ENCODE measurements around the gene DGKA.
"Not testable (repeated sequence)": the region's sequence is repeated elsewhere in the genome, so short reads cannot be mapped to it uniquely, and the experiment has no call there.

DGKA gene

DNA sequence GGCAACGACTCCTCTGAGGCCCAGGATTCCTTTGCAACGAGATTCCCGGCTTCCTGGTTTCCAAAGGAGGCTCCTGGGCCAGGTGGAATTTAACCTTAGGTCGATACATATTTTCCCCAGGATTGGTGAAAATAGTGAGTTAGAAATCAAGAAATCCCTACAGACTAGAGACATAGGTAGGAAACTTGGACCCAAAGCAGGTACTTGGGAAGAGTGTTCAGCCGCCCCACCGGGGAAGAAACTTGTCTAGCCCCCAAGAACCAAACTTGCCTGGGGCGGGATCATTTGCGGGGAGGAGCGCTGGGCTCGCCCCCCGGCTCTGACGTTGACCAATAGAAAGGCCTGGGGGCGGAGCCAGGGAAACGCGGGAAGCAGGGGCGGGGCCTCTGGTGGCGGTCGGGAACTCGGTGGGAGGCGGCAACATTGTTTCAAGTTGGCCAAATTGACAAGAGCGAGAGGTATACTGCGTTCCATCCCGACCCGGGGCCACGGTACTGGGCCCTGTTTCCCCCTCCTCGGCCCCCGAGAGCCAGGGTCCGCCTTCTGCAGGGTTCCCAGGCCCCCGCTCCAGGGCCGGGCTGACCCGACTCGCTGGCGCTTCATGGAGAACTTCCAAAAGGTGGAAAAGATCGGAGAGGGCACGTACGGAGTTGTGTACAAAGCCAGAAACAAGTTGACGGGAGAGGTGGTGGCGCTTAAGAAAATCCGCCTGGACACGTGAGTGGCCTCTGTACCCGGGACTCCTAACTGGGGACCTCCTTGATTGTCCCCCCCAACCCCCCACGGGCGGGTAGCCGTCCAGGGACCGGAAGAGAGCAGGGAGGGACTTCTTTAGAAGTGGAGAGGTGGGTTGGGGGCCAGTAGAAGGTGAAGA, 35.7 kb downstream of the DGKA start, which contains the start of gene CDK2:
Gene CDK2, plus strand, starts transcription at position 423 of the 874 bp plus-strand sequence. Its CDS starts 179 bp downstream, at position 602.
- Mint-ChIP-seq H3K4me3 (peak within 1 kb of the TSS; percentile 92), H3K9me3 (no peaks in the 10 kb centered on the region)
- CTCF ChIA-PET = no interaction called here

DNA sequence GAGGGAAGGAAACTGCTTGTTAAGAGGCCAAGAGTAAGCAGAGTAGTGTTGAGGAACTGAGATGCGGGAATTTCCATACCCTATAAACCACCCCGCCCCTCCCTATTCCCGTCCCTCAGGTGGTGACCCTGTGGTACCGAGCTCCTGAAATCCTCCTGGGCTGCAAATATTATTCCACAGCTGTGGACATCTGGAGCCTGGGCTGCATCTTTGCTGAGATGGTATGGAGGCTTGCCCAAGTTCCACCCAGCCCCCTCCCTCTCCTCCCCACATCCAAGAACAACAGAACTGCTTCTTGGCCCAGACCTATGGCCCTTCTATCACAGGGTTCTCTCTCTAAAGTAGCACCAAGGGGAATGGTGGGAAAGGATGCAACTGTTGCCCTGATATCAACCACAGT, 38.4 kb downstream of the DGKA start:
- H3K27ac Mint-ChIP-seq = no peak overlapping the region
- DNase-seq = no peak
- H3K36me3 Mint-ChIP-seq = peaks cover 22% of the 10 kb centered on the region
- CTCF ChIA-PET = interaction anchor here (0.9 to 1.2 kb wide), 3 partner anchors 11 to 71 kb away, joined by 3 read pairs; no protein-coding TSS in a partner anchor
- no peaks in the 10 kb centered on the region for H3K9me3 Mint-ChIP-seq
- H3K4me3 Mint-ChIP-seq = no peak overlapping the region
- H3K27me3 Mint-ChIP-seq = no peaks in the 10 kb centered on the region
- peaks cover 52% of the 10 kb centered on the region for H3K4me1 Mint-ChIP-seq

More for the DNA sequence above, 35.7 kb downstream of the DGKA start, which contains the start of gene CDK2:
- DNase-seq = peak; percentile 94
- Mint-ChIP-seq H3K27ac (peak within 1 kb of the TSS; percentile 83), H3K36me3 (peaks cover 22% of the 10 kb centered on the region), H3K27me3 (peaks cover 4% of the 10 kb centered on the region), H3K4me1 (peaks cover 48% of the 10 kb centered on the region)

DNA sequence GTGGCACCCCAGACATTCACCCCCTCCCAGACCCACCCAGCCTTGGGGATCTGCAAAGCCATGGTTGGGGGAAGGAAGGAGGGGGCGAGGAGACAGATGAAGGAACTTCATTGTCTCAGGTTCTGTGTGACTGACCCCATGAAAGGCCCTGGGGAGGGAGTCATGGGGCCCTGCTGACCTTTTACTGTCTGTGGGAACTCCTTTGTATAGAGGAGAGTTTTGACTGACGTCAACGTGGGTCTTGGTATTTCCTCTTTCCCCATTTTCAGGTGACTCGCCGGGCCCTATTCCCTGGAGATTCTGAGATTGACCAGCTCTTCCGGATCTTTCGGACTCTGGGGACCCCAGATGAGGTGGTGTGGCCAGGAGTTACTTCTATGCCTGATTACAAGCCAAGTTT, 39.8 kb downstream of the DGKA start:
- Mint-ChIP-seq H3K27me3 (no peaks in the 10 kb centered on the region), H3K27ac (no peak overlapping the region), H3K4me1 (peaks cover 45% of the 10 kb centered on the region), H3K4me3 (no peak overlapping the region), H3K36me3 (peaks cover 25% of the 10 kb centered on the region), H3K9me3 (no peaks in the 10 kb centered on the region)
- no peak for DNase-seq
- CTCF ChIA-PET = interaction anchor here (1.2 kb wide), 1 partner anchor 30 kb away, joined by 3 read pairs; no protein-coding TSS in a partner anchor

DNA sequence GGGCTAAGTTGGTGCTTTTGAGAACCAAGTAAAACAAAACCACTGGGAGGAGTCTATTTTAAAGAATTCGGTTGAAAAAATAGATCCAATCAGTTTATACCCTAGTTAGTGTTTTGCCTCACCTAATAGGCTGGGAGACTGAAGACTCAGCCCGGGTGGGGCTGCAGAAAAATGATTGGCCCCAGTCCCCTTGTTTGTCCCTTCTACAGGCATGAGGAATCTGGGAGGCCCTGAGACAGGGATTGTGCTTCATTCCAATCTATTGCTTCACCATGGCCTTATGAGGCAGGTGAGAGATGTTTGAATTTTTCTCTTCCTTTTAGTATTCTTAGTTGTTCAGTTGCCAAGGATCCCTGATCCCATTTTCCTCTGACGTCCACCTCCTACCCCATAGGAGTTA, 41.1 kb downstream of the DGKA start:
- Mint-ChIP-seq H3K27ac (peak overlapping the region; percentile 26), H3K9me3 (no peaks in the 10 kb centered on the region), H3K36me3 (peaks cover 28% of the 10 kb centered on the region), H3K4me1 (peaks cover 38% of the 10 kb centered on the region), H3K27me3 (no peaks in the 10 kb centered on the region), H3K4me3 (no peak overlapping the region)
- DNase-seq = no peak
- CTCF ChIA-PET = no interaction called here

DNA sequence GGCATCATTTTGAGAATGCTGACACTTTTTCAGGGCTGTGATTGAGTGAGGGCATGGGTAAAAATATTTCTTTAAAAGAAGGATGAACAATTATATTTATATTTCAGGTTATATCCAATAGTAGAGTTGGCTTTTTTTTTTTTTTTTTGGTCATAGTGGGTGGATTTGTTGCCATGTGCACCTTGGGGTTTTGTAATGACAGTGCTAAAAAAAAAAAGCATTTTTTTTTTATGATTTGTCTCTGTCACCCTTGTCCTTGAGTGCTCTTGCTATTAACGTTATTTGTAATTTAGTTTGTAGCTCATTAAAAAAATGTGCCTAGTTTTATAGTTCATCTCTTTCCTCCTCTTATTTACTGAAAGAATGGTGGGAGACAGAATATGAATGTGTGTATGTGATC, 41.5 kb downstream of the DGKA start:
- CTCF ChIA-PET = no interaction called here
- H3K4me3 Mint-ChIP-seq = no peak overlapping the region
- H3K36me3 Mint-ChIP-seq = peaks cover 28% of the 10 kb centered on the region
- H3K9me3 Mint-ChIP-seq = no peaks in the 10 kb centered on the region
- peak overlapping the region; percentile 26 for H3K27ac Mint-ChIP-seq
- peaks cover 36% of the 10 kb centered on the region for H3K4me1 Mint-ChIP-seq
- no peak for DNase-seq
- no peaks in the 10 kb centered on the region for H3K27me3 Mint-ChIP-seq

GRCh38 chr12:55972911-55973598, 42.1 kb downstream of the DGKA start:
- Mint-ChIP-seq H3K27ac (no peak overlapping the region), H3K27me3 (no peaks in the 10 kb centered on the region), H3K4me1 (peaks cover 34% of the 10 kb centered on the region), H3K36me3 (peaks cover 30% of the 10 kb centered on the region), H3K9me3 (no peaks in the 10 kb centered on the region), H3K4me3 (no peak overlapping the region)
- CTCF ChIA-PET = interaction anchor here (0.9 to 2.0 kb wide), 6 partner anchors 11 to 234 kb away, joined by 3 to 8 read pairs (median 4); partner anchors contain the start of genes DGKA, ORMDL2 and SARNP
- no peak for DNase-seq

- DNase-seq = peak; percentile 99
- Mint-ChIP-seq H3K4me3 (no peak within 1 kb of the TSS), H3K27me3 (no peaks in the 10 kb centered on the region), H3K9me3 (no peaks in the 10 kb centered on the region), H3K36me3 (peaks cover 25% of the 10 kb centered on the region), H3K27ac (no peak within 1 kb of the TSS), H3K4me1 (peaks cover 27% of the 10 kb centered on the region)
- CTCF ChIA-PET = interaction anchor here (0.8 to 2.0 kb wide), 9 partner anchors 11 to 235 kb away, joined by 3 to 14 read pairs (median 4); partner anchors contain the start of genes DGKA, ORMDL2, SARNP and SUOX
Observed at GRCh38 chr12:55973599-55974307, 42.8 kb downstream of the DGKA start, which contains the start of gene RAB5B. Gene RAB5B (plus strand): TSS chr12:55974078. CDS start chr12:55986961, 12,883 bp downstream.

GRCh38 chr12:55974308-55974730, 43.4 kb downstream of the DGKA start:
- H3K36me3 Mint-ChIP-seq = peaks cover 26% of the 10 kb centered on the region
- no peak overlapping the region for H3K27ac Mint-ChIP-seq
- H3K4me3 Mint-ChIP-seq = no peak overlapping the region
- peak; percentile 67 for DNase-seq
- H3K9me3 Mint-ChIP-seq = no peaks in the 10 kb centered on the region
- no peaks in the 10 kb centered on the region for H3K27me3 Mint-ChIP-seq
- CTCF ChIA-PET = interaction anchor here (0.8 to 2.0 kb wide), 8 partner anchors 10 to 236 kb away, joined by 3 to 14 read pairs (median 4); partner anchors contain the start of genes SUOX and ZC3H10
- peaks cover 27% of the 10 kb centered on the region for H3K4me1 Mint-ChIP-seq

GRCh38 chr12:55978393-55978792, 47.4 kb downstream of the DGKA start:
- CTCF ChIA-PET = interaction anchor here (1.5 kb wide), 1 partner anchor 18 kb away, joined by 3 read pairs; no protein-coding TSS in a partner anchor
- Mint-ChIP-seq H3K9me3 (no peaks in the 10 kb centered on the region), H3K27ac (no peak overlapping the region), H3K4me1 (peaks cover 14% of the 10 kb centered on the region), H3K4me3 (no peak overlapping the region), H3K36me3 (peaks cover 25% of the 10 kb centered on the region), H3K27me3 (no peaks in the 10 kb centered on the region)
- DNase-seq = no peak

DNA sequence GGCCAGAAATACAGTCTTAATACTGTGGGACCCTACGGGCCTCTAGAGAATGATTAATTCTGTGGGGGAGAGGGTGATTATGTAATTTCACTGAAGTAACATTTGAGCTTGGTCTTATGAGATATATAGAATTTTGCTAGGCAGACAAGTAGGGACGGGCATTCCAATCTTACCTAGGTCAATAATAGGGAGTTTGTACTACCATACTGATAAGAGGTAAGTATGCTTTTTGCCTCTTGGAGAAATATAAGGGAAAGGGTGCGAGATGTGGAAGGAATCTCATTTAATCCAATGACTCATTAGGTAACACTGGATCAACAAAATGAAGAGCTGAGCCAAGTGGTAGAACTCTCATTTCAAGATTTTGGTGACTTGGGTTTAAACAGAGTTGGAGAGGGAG, 48.1 kb downstream of the DGKA start:
- CTCF ChIA-PET = interaction anchor here (1.5 kb wide), 1 partner anchor 17 kb away, joined by 3 read pairs; no protein-coding TSS in a partner anchor
- DNase-seq = no peak
- Mint-ChIP-seq H3K36me3 (peaks cover 30% of the 10 kb centered on the region), H3K27me3 (no peaks in the 10 kb centered on the region), H3K27ac (no peak overlapping the region), H3K4me3 (no peak overlapping the region), H3K9me3 (no peaks in the 10 kb centered on the region), H3K4me1 (peaks cover 14% of the 10 kb centered on the region)

DNA sequence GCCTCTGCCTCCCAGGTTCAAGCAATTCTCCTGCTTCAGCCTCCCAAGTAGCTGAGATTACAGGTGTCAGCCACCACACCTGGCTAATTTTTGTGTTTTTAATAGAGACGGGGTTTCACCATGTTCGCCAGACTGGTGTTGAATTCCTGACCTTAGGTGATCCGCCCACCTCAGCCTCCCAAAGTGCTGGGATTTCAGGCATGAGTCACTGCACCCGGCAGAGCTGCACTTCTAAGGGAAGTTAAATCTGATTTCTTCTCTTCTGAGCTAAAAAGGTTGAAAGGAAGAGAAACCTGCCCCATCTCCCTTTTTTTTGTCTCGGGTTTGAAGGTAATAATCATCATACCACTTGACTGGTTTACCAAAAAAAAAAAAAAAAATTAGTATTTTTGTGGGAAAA, 50.9 kb downstream of the DGKA start:
- H3K4me1 Mint-ChIP-seq, H3K4me3 Mint-ChIP-seq, H3K27me3 Mint-ChIP-seq, DNase-seq, H3K9me3 Mint-ChIP-seq, H3K27ac Mint-ChIP-seq: not testable (repeated sequence)
- CTCF ChIA-PET = interaction anchor here (1.0 to 2.4 kb wide), 3 partner anchors 14 to 28 kb away, joined by 3 to 13 read pairs (median 4); partner anchors contain the start of gene SUOX
- H3K36me3 Mint-ChIP-seq = peaks cover 36% of the 10 kb centered on the region

DNA sequence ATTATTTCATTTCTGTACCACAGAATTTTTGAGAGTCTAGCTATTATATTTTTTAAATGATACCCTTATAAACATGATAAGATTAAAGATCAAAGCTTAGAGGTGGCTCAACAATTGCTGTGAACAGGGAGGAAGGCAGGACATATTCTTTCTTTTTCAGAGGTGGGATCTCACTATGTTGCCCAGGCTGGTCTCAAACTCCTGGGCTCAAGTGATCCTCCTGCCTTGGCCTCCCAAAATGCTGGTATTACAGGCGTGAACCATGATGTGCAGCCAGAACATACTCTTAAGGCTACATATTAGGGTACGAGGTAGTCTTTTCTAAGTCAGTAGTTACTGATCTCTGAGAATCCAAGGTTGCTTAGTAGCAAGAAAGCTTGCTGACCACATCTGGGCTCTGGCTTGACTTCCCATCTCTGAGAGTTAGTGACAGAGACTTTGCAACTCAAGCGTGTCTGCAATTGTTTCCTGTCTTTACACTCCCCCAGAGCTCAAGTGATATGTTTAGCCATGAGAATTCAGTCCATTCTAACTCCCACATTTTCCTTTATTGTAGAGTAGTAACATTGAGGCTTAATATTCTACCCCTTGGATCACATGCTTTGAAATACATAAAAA, 51.5 kb downstream of the DGKA start:
- peaks cover 37% of the 10 kb centered on the region for H3K36me3 Mint-ChIP-seq
- H3K27me3 Mint-ChIP-seq = no peaks in the 10 kb centered on the region
- H3K4me1 Mint-ChIP-seq = peaks cover 6% of the 10 kb centered on the region
- no peak for DNase-seq
- H3K4me3 Mint-ChIP-seq = no peak overlapping the region
- H3K27ac Mint-ChIP-seq = no peak overlapping the region
- H3K9me3 Mint-ChIP-seq = no peaks in the 10 kb centered on the region
- CTCF ChIA-PET = interaction anchor here (1.2 to 2.4 kb wide), 2 partner anchors 13 to 15 kb away, joined by 3 to 13 read pairs; partner anchors contain the start of gene SUOX

- Mint-ChIP-seq H3K27ac (no peak overlapping the region), H3K36me3 (peaks cover 36% of the 10 kb centered on the region), H3K9me3 (no peaks in the 10 kb centered on the region), H3K4me1 (peaks cover 2% of the 10 kb centered on the region), H3K4me3 (no peak overlapping the region), H3K27me3 (no peaks in the 10 kb centered on the region)
- CTCF ChIA-PET = interaction anchor here (1.0 to 2.4 kb wide), 2 partner anchors 12 to 46 kb away, joined by 4 to 13 read pairs; no protein-coding TSS in a partner anchor
- no peak for DNase-seq
Observed at GRCh38 chr12:55983232-55983842, 52.4 kb downstream of the DGKA start.

Data from activated naive CD4-positive, alpha-beta T cell treated with anti-CD3 and anti-CD28 coated beads, Interleukin-2, amount 10 ng/mL, durations not matched to agents 7 days and 5 days (primary cell).